HCT116 (cell line): ENCODE data around the gene SLC10A7. TPM values are rescaled to one million over a fixed set of nuclear protein-coding genes. Genes with fewer than 3 reads are reported as not detected.

Experiments
- ATAC-seq: fragments of 200-7000 bp; cut with Tn5 transposase; 2 replicates; pipeline ENCODE4 v1.9.1; 2020; ENCODE audit warnings: mild to moderate bottlenecking, moderate library complexity
- BruUV-seq: library from RNA; stranded (reverse); fragments of 400-500 nt; replicated peaks from 2 replicates; lab custom pipeline; 2021; lab: Mats Ljungman, UMichigan
- CTCF ChIA-PET: fragments of 300-600 bp; sonication (Branson Sonifier 250); formaldehyde crosslinking; loops from one replicate; lab custom pipeline; 2021; ENCODE audit warnings: antibody characterized with exemption; lab: Charles Lee
- POLR2A ChIA-PET: fragments of 300-600, 350-600 bp; sonication (Branson Sonifier 250); formaldehyde crosslinking; loops from one replicate; lab custom pipeline; 2021; ENCODE audit warnings: antibody characterized with exemption; lab: Charles Lee
- RAD21 ChIA-PET, 2 experiments: fragments of 300-600 bp; sonication (Branson Sonifier 250); formaldehyde crosslinking; loops; one replicate each; lab custom pipeline; 2023; ENCODE audit warnings: low total read pairs in 2 of 2; ENCODE audit not compliant: uncharacterized antibody in 2 of 2, unreplicated experiment in 2 of 2, low non-redundant PET in 1 of 2; lab: Charles Lee
- DNase-seq: peaks from one replicate; pipeline ENCODE4 v3.0.0-alpha.2; 2010; ENCODE audit warnings: low read depth, low spot score
- H2AFZ ChIP-seq: fragments of 200-600 bp; shearing (Covaris generic), sonication (generic); 2 replicates; pipeline ENCODE4 v1.6.1; 2017; ENCODE audit warnings: low read depth, mixed run types, mixed read lengths, antibody characterized with exemption, low read length; ENCODE audit not compliant: poor library complexity, severe bottlenecking
- H3K27ac ChIP-seq: 2 replicates; pipeline ENCODE4 v1.5.1; 2012; ENCODE audit warnings: low read depth, low read length
- H3K27me3 ChIP-seq: fragments of 200-600 bp; sonication (generic); 2 replicates; pipeline ENCODE4 v1.6.1; 2016; ENCODE audit warnings: mixed run types, low read length, mixed read lengths; ENCODE audit not compliant: insufficient read depth
- H3K36me3 ChIP-seq, 2 experiments: fragments of 200-500 bp in 1 of 2; fragments of 200-600 bp in 1 of 2; sonication (Bioruptor generic) in 1 of 2; sonication (generic) in 1 of 2; 2 replicates each; pipeline versions ENCODE4 v1.5.1 to v1.6.1; 2014 to 2016; ENCODE audit warnings: low read length in 2 of 2, inconsistent platforms in 1 of 2, mixed read lengths in 1 of 2, mixed run types in 1 of 2; ENCODE audit not compliant: insufficient read depth in 2 of 2, control insufficient read depth in 1 of 2
- H3K4me1 ChIP-seq, 2 experiments: fragments of 200-600 bp in 1 of 2; sonication (generic) in 1 of 2; 2 replicates each; pipeline versions ENCODE4 v1.5.1 to v1.6.1; 2012 to 2017; ENCODE audit warnings: low read length in 2 of 2, inconsistent platforms in 1 of 2, mild to moderate bottlenecking in 1 of 2, mixed read lengths in 1 of 2, mixed run types in 1 of 2, moderate library complexity in 1 of 2; ENCODE audit not compliant: insufficient read depth in 2 of 2, control insufficient read depth in 1 of 2
- H3K4me2 ChIP-seq: fragments of 200-600 bp; sonication (generic); 2 replicates; pipeline ENCODE4 v1.6.1; 2017; ENCODE audit warnings: mixed run types, low read length, mixed read lengths
- H3K4me3 ChIP-seq, 2 experiments: fragments of 200-600 bp in 1 of 2; sonication (generic) in 1 of 2; replicated peaks in 1 of 2; 2 replicates each; pipeline ENCODE4 v1.5.1; 2011 to 2016; ENCODE audit warnings: low read length in 2 of 2, control low read depth in 1 of 2, low read depth in 1 of 2, mild to moderate bottlenecking in 1 of 2, mixed read lengths in 1 of 2, mixed run types in 1 of 2
- H3K79me2 ChIP-seq: fragments of 200-600 bp; sonication (generic); 2 replicates; pipeline ENCODE4 v1.6.1; 2017; ENCODE audit warnings: mild to moderate bottlenecking, mixed run types, low read length, moderate library complexity, mixed read lengths; ENCODE audit not compliant: insufficient read depth
- H3K9ac ChIP-seq: fragments of 200-600 bp; sonication (generic); 2 replicates; pipeline ENCODE4 v1.6.1; 2016; ENCODE audit warnings: low read length, mixed read lengths
- H3K9me2 ChIP-seq: fragments of 200-600 bp; sonication (generic), shearing (Covaris generic); 2 replicates; pipeline ENCODE4 v1.6.1; 2017; ENCODE audit warnings: mixed run types, mild to moderate bottlenecking, moderate library complexity; ENCODE audit not compliant: insufficient read depth
- H3K9me3 ChIP-seq, 2 experiments: fragments of 200-500 bp in 1 of 2; fragments of 200-600 bp in 1 of 2; sonication (Bioruptor generic) in 1 of 2; sonication (generic) in 1 of 2; 2 replicates each; pipeline ENCODE4 v1.6.1; 2014 to 2017; ENCODE audit warnings: low read length in 2 of 2, mixed read lengths in 2 of 2, inconsistent platforms in 1 of 2, low read depth in 1 of 2, mild to moderate bottlenecking in 1 of 2, mixed run types in 1 of 2, moderate library complexity in 1 of 2; ENCODE audit not compliant: control insufficient read depth in 1 of 2, insufficient read depth in 1 of 2
- H4K20me1 ChIP-seq: fragments of 200-600 bp; sonication (generic), shearing (Covaris generic); 2 replicates; pipeline ENCODE4 v1.6.1; 2017; ENCODE audit warnings: mixed run types, mild to moderate bottlenecking, moderate library complexity; ENCODE audit not compliant: insufficient read depth
- ATF3 ChIP-seq: IDR thresholded peaks from 2 replicates; pipeline ENCODE4 v1.6.1; 2012
- CEBPB ChIP-seq: IDR thresholded peaks from 2 replicates; pipeline ENCODE4 v1.6.1; 2012; ENCODE audit warnings: low read depth
- CTCF ChIP-seq, 3 experiments: fragments of 200-600 bp in 1 of 3; sonication (generic) in 1 of 3; IDR thresholded peaks in 2 of 3; conservative IDR thresholded peaks in 1 of 3; 2 replicates each; pipeline ENCODE4 v1.5.1; 2012 to 2017; ENCODE audit warnings: low read depth in 2 of 3, low read length in 2 of 3, antibody characterized with exemption in 1 of 3, borderline replicate concordance in 1 of 3, control low read depth in 1 of 3, mild to moderate bottlenecking in 1 of 3, mixed read lengths in 1 of 3, mixed run types in 1 of 3, moderate library complexity in 1 of 3; ENCODE audit not compliant: insufficient read depth in 1 of 3
- EGR1 ChIP-seq: IDR thresholded peaks from 2 replicates; pipeline ENCODE4 v1.6.1; 2012; ENCODE audit warnings: low read depth
- ELF1 ChIP-seq: IDR thresholded peaks from 2 replicates; pipeline ENCODE4 v1.6.1; 2012; ENCODE audit warnings: low read depth, borderline replicate concordance
- EZH2 ChIP-seq: fragments of 200-600 bp; sonication (generic); IDR thresholded peaks from 2 replicates; pipeline ENCODE4 v1.6.1; 2017; ENCODE audit warnings: antibody characterized with exemption, mixed run types
- EZH2phosphoT487 ChIP-seq: fragments of 200-600 bp; IDR thresholded peaks from 2 replicates; pipeline ENCODE4 v1.6.1; 2018; ENCODE audit warnings: antibody characterized with exemption, borderline replicate concordance
- MAX ChIP-seq: IDR thresholded peaks from 2 replicates; pipeline ENCODE4 v1.6.1; 2012
- POLR2A ChIP-seq: IDR thresholded peaks from 2 replicates; pipeline ENCODE4 v1.7.0; 2011; ENCODE audit warnings: borderline replicate concordance; ENCODE audit not compliant: insufficient read depth, insufficient read length; ENCODE audit errors: extremely low read depth
- POLR2AphosphoS5 ChIP-seq: IDR thresholded peaks from 2 replicates; pipeline ENCODE4 v1.6.1; 2011; ENCODE audit warnings: mild to moderate bottlenecking, low read depth, low read length, moderate library complexity
- RAD21 ChIP-seq: IDR thresholded peaks from 2 replicates; pipeline ENCODE4 v1.6.1; 2012; ENCODE audit warnings: low read depth, mild to moderate bottlenecking
- SP1 ChIP-seq: IDR thresholded peaks from 2 replicates; pipeline ENCODE4 v1.6.1; 2012; ENCODE audit warnings: low read depth
- SRF ChIP-seq: IDR thresholded peaks from 2 replicates; pipeline ENCODE4 v1.6.1; 2012; ENCODE audit warnings: low read depth
- TCF7L2 ChIP-seq: IDR thresholded peaks from 2 replicates; pipeline ENCODE4 v1.7.0; 2011; ENCODE audit warnings: borderline replicate concordance, inconsistent platforms; ENCODE audit not compliant: insufficient read depth, insufficient read length; ENCODE audit errors: extremely low read depth
- YY1 ChIP-seq: IDR thresholded peaks from 2 replicates; pipeline ENCODE4 v1.6.1; 2011; ENCODE audit warnings: low read length, low read depth, moderate library complexity, mild to moderate bottlenecking; ENCODE audit not compliant: insufficient replicate concordance; ENCODE audit errors: extremely low read depth
- ZFX ChIP-seq: fragments of 450-650 bp; IDR thresholded peaks from 2 replicates; pipeline ENCODE4 v1.6.1; 2017
- intact Hi-C: fragments of 100-400 bp; cut with micrococcal nuclease; formaldehyde crosslinking; loops from 2 replicates; pipeline ENCODE4 v1.10.0; 2022
- total RNA-seq: library from RNA; stranded (reverse); gene quantifications from one replicate; pipeline ENCODE4 v1.2.1, GENCODE V29; 2021; ENCODE audit not compliant: unreplicated experiment

SLC10A7 gene
- total RNA-seq, 1 experiment from 2014 or later: 5.5 TPM

GRCh38 chr4:146349306-146349705, 172.4 kb downstream of the SLC10A7 start:
- ChIA-PET RAD21 (no interaction called here), POLR2A (no interaction called here), CTCF (no interaction called here)
- no peak for ATAC-seq
- H3K9me2 ChIP-seq: no peaks in the 10 kb centered on the region
- BruUV-seq: TSS peak; percentile 27
- intact Hi-C loops: loop anchor here (10.0 kb wide), 1 partner anchor 1245 kb away; no protein-coding TSS in a partner anchor
- peak overlapping the region; percentile 77 for H3K4me2 ChIP-seq
- no peaks in the 10 kb centered on the region for H3K36me3 ChIP-seq
- no peaks in the 10 kb centered on the region for H4K20me1 ChIP-seq
- peak overlapping the region; percentile 39 to 50 for H3K4me3 ChIP-seq
- H3K27ac ChIP-seq: no peak overlapping the region
- H3K9ac ChIP-seq: no peak overlapping the region
- DNase-seq: no peak
- H3K9me3 ChIP-seq: no peaks in the 10 kb centered on the region
- H3K27me3 ChIP-seq: no peaks in the 10 kb centered on the region
- no peak overlapping the region for H2AFZ ChIP-seq
- 0 out of 4 replicates have a peak, but pooled peaks cover 0 to 7% of the 10 kb centered on the region in 2 experiments for H3K4me1 ChIP-seq
- TF ChIP-seq YY1: no peak
- no peak for TF ChIP-seq ELF1
- TF ChIP-seq CTCF (IDR thresholded peaks at IDR 0.05 in 2 of 3, conservative IDR thresholded peaks at IDR 0.05 in 1 of 3; ENCODE audit: borderline replicate concordance in 1 of 3, insufficient read depth in 1 of 3, low read depth in 2 of 3, low read length in 2 of 3): no peak
- no peak for TF ChIP-seq RAD21
- no peak for TF ChIP-seq SRF
- TF ChIP-seq, all 23 proteins: peak for 0
- no peaks in the 10 kb centered on the region for H3K79me2 ChIP-seq

GRCh38 chr4:146347822-146348221, 173.9 kb downstream of the SLC10A7 start:
- Histone ChIP-seq H3K79me2 (no peaks in the 10 kb centered on the region), H3K9ac (no peak overlapping the region), H3K4me2 (no peak overlapping the region), H3K9me3 (no peaks in the 10 kb centered on the region), H3K9me2 (no peaks in the 10 kb centered on the region), H2AFZ (no peak overlapping the region), H3K4me1 (0 out of 4 replicates have a peak, but pooled peaks cover 0 to 7% of the 10 kb centered on the region in 2 experiments), H3K27me3 (no peaks in the 10 kb centered on the region), H4K20me1 (no peaks in the 10 kb centered on the region), H3K36me3 (no peaks in the 10 kb centered on the region), H3K27ac (no peak overlapping the region), H3K4me3 (no peak overlapping the region)
- intact Hi-C loops: loop anchor here (10.0 kb wide), 1 partner anchor 1247 kb away; no protein-coding TSS in a partner anchor
- DNase-seq (no peak), ATAC-seq (no peak)
- no TSS peak for BruUV-seq
- ChIA-PET RAD21 (no interaction called here), CTCF (no interaction called here), POLR2A (no interaction called here)
- TF ChIP-seq TCF7L2 (no peak), POLR2AphosphoS5 (no peak), EZH2phosphoT487 (no peak), MAX (no peak), POLR2A (no peak), RAD21 (no peak), ATF3 (no peak), CEBPB (no peak), CTCF (IDR thresholded peaks at IDR 0.05 in 2 of 3, conservative IDR thresholded peaks at IDR 0.05 in 1 of 3; ENCODE audit: borderline replicate concordance in 1 of 3, insufficient read depth in 1 of 3, low read depth in 2 of 3, low read length in 2 of 3) (no peak), EZH2 (no peak), YY1 (no peak), EGR1 (no peak), SP1 (no peak), ZFX (no peak)
